Measurements from ENCODE around the gene ASCC3.

The ASCC3 gene

GRCh38 chr6:100467129-100468015 is 413.8 kb downstream of the ASCC3 start:
- peaks cover 100% of the 10 kb centered on the region for H3K27me3 ChIP-seq
- no peak overlapping the region for H3K27ac ChIP-seq
- H3K9me3 ChIP-seq: no peaks in the 10 kb centered on the region
- no peak overlapping the region for H3K4me3 ChIP-seq (ENCODE audit: low read depth in 1 of 2, low read length in 1 of 2)
- TF ChIP-seq, protein P1, sequence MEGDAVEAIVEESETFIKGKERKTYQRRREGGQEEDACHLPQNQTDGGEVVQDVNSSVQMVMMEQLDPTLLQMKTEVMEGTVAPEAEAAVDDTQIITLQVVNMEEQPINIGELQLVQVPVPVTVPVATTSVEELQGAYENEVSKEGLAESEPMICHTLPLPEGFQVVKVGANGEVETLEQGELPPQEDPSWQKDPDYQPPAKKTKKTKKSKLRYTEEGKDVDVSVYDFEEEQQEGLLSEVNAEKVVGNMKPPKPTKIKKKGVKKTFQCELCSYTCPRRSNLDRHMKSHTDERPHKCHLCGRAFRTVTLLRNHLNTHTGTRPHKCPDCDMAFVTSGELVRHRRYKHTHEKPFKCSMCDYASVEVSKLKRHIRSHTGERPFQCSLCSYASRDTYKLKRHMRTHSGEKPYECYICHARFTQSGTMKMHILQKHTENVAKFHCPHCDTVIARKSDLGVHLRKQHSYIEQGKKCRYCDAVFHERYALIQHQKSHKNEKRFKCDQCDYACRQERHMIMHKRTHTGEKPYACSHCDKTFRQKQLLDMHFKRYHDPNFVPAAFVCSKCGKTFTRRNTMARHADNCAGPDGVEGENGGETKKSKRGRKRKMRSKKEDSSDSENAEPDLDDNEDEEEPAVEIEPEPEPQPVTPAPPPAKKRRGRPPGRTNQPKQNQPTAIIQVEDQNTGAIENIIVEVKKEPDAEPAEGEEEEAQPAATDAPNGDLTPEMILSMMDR (IDR thresholded peaks at IDR 0.05): no peak
- no peaks in the 10 kb centered on the region for H3K36me3 ChIP-seq
- peaks cover 5 to 10% of the 10 kb centered on the region in 2 experiments for H3K4me1 ChIP-seq (ENCODE audit: control insufficient read depth in 1 of 2, insufficient read depth in 1 of 2, low read depth in 1 of 2, low read length in 1 of 2)

- Histone ChIP-seq H3K4me3 (ENCODE audit: low read depth in 1 of 2, low read length in 1 of 2) (no peak overlapping the region), H3K27me3 (peaks cover 100% of the 10 kb centered on the region), H3K27ac (no peak overlapping the region), H3K36me3 (no peaks in the 10 kb centered on the region), H3K4me1 (ENCODE audit: control insufficient read depth in 1 of 2, insufficient read depth in 1 of 2, low read depth in 1 of 2, low read length in 1 of 2) (peaks cover 5 to 10% of the 10 kb centered on the region in 2 experiments), H3K9me3 (no peaks in the 10 kb centered on the region)
- TF ChIP-seq, protein P1 (IDR thresholded peaks at IDR 0.05): no peak
These were observed 414.6 kb downstream of the ASCC3 start for GRCh38 chr6:100466410-100467128.

- H3K27ac ChIP-seq: no peak overlapping the region
- H3K4me3 ChIP-seq (ENCODE audit: low read depth in 1 of 2, low read length in 1 of 2): no peak overlapping the region
- no peaks in the 10 kb centered on the region for H3K36me3 ChIP-seq
- peaks cover 5 to 10% of the 10 kb centered on the region in 2 experiments for H3K4me1 ChIP-seq (ENCODE audit: control insufficient read depth in 1 of 2, insufficient read depth in 1 of 2, low read depth in 1 of 2, low read length in 1 of 2)
- TF ChIP-seq, protein P1 (IDR thresholded peaks at IDR 0.05): no peak
- no peaks in the 10 kb centered on the region for H3K9me3 ChIP-seq
- H3K27me3 ChIP-seq: peaks cover 100% of the 10 kb centered on the region
These were observed 415.3 kb downstream of the ASCC3 start for GRCh38 chr6:100465701-100466409.

DNA sequence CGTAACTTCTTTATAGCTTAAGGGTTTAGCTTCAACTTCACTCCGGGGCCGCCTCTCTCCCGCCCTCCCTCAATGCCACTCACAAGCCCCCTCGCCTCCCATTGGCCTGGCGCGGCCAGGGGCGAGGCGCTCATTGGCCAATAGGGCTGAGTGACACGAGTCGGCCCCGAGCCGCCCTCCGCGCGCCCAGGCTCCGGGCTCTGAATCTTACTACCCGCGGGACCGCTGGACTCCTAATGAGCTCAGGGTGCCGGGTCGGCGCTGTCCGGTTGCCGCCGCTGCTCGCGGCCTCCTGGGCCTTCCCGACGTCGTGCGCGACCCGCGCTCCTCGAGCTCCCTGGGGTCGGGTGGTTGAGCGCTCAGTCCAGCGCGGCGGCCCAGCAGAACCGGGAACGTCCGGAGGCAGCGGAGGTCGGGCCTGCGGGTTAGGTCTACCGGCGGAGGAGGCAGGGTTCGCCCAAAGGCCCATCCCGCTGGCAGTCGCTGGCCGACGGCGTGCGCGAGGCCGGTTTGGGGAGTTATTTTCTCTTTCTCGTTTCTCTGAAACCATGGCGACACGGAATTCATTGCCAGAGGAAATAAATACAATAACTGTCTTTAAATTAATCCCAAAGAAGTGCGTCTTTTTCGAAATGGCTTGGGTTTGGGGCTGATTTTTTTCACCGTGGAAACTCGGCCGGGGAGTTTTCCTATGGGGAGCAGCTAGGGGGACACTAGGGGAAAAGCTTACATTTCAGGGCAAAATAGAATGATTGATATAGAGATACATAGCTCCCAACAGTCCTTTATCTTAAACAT is 416.0 kb downstream of the ASCC3 start, which contains the start of gene SIM1:
TSS of gene SIM1 (minus strand) at position 19 of the 798 bp plus-strand sequence. CDS start 1,453 bp downstream, outside the sequence.
- Histone ChIP-seq H3K36me3 (no peaks in the 10 kb centered on the region), H3K9me3 (no peaks in the 10 kb centered on the region), H3K27me3 (peaks cover 100% of the 10 kb centered on the region), H3K27ac (no peak within 1 kb of the TSS), H3K4me3 (ENCODE audit: low read depth in 1 of 2, low read length in 1 of 2) (no peak within 1 kb of the TSS), H3K4me1 (ENCODE audit: control insufficient read depth in 1 of 2, insufficient read depth in 1 of 2, low read depth in 1 of 2, low read length in 1 of 2) (peaks cover 5 to 10% of the 10 kb centered on the region in 2 experiments)
- TF ChIP-seq, protein P1 (IDR thresholded peaks at IDR 0.05): no peak
